Cardiac muscle cell (in vitro differentiated cells and primary cell): ENCODE data around the gene RUVBL2. TPM values are rescaled to one million over a fixed set of nuclear protein-coding genes. Genes with fewer than 3 reads are reported as not detected.

Experiments used
- DNase-seq, 2 donors: peaks; one replicate each; pipeline versions ENCODE4 v3.0.0 to v3.0.0-alpha.2; 2010 to 2017; ENCODE audit warnings: low read depth in 1 of 2, low spot score in 1 of 2
- H3K27ac ChIP-seq: fragments of 200-600 bp; sonication (generic); 2 replicates; pipeline ENCODE4 v1.5.1; 2016
- H3K27me3 ChIP-seq: fragments of 200-600 bp; sonication (generic); 2 replicates; pipeline ENCODE4 v1.6.0; 2016; ENCODE audit warnings: control low read depth
- H3K36me3 ChIP-seq: fragments of 200-600 bp; sonication (generic); 2 replicates; pipeline ENCODE4 v1.5.1; 2016; ENCODE audit warnings: control low read depth
- H3K4me1 ChIP-seq: fragments of 200-600 bp; sonication (generic); 2 replicates; pipeline ENCODE4 v1.8.1; 2017; ENCODE audit warnings: low read depth, mild to moderate bottlenecking, mixed run types
- H3K4me3 ChIP-seq: fragments of 200-600 bp; sonication (generic); 2 replicates; pipeline ENCODE4 v1.5.1; 2016; ENCODE audit warnings: mild to moderate bottlenecking
- H3K9me3 ChIP-seq: fragments of 200-600 bp; sonication (generic); 2 replicates; pipeline ENCODE4 v1.5.1; 2017; ENCODE audit warnings: low read depth, mild to moderate bottlenecking, control low read depth
- CTCF ChIP-seq: IDR thresholded peaks from 2 replicates; pipeline ENCODE4 v1.5.1; 2012; ENCODE audit warnings: low read depth, mild to moderate bottlenecking, low read length
- polyA plus RNA-seq: library from polyadenylated mRNA; unstranded; fragments of >200 nt; fragmentation: Nextera tagmentation; extraction: Ambion mirVana; gene quantifications from 2 replicates; pipeline ENCODE4 v1.2.1, GENCODE V29; 2016
- total RNA-seq: library from RNA; depleted of rRNA; stranded (reverse); fragments of >200 nt; gene quantifications from 2 replicates; pipeline ENCODE4 v1.2.3, GENCODE V29; 2016

RUVBL2 gene
- total and polyA plus RNA-seq, 2 experiments from 2014 or later: 128 to 294 TPM

- peaks cover 32% of the 10 kb centered on the region for H3K4me1 ChIP-seq
- H3K27ac ChIP-seq: no peak overlapping the region
- no peak for TF ChIP-seq CTCF
- H3K4me3 ChIP-seq: no peak overlapping the region
- no peaks in the 10 kb centered on the region for H3K9me3 ChIP-seq
- DNase-seq: no peak
- no peaks in the 10 kb centered on the region for H3K36me3 ChIP-seq
- no peaks in the 10 kb centered on the region for H3K27me3 ChIP-seq
These were observed 67.3 kb downstream of the RUVBL2 start for GRCh38 chr19:49061000-49061399.

- no peak overlapping the region for H3K4me3 ChIP-seq
- no peak overlapping the region for H3K27ac ChIP-seq
- no peaks in the 10 kb centered on the region for H3K36me3 ChIP-seq
- H3K9me3 ChIP-seq: no peaks in the 10 kb centered on the region
- no peak for DNase-seq
- no peak for TF ChIP-seq CTCF
- H3K27me3 ChIP-seq: no peaks in the 10 kb centered on the region
- peaks cover 36% of the 10 kb centered on the region for H3K4me1 ChIP-seq
These were observed 67.8 kb downstream of the RUVBL2 start for GRCh38 chr19:49061445-49061844.

GRCh38 chr19:49064029-49064629 lies 70.4 kb downstream of the RUVBL2 start:
- Histone ChIP-seq H3K9me3 (no peaks in the 10 kb centered on the region), H3K36me3 (no peaks in the 10 kb centered on the region), H3K27ac (peak overlapping the region; percentile 93), H3K4me1 (peaks cover 45% of the 10 kb centered on the region), H3K4me3 (peak overlapping the region; percentile 43), H3K27me3 (no peaks in the 10 kb centered on the region)
- no peak for TF ChIP-seq CTCF
- peak in 1 of 2 donors; percentile 18 for DNase-seq

GRCh38 chr19:49064768-49065611 lies 71.3 kb downstream of the RUVBL2 start, which contains the start of gene NTF4:
NTF4 (minus strand) TSS chr19:49064818; CDS start chr19:49061997, 2,821 bp downstream.
- Histone ChIP-seq H3K27ac (peak within 1 kb of the TSS; percentile 93), H3K9me3 (no peaks in the 10 kb centered on the region), H3K4me1 (peaks cover 45% of the 10 kb centered on the region), H3K27me3 (no peaks in the 10 kb centered on the region), H3K36me3 (no peaks in the 10 kb centered on the region), H3K4me3 (peak within 1 kb of the TSS; percentile 43)
- no peak for TF ChIP-seq CTCF
- DNase-seq: peak; percentile 50 to 88

Other genes with a start within 250 kb of the RUVBL2 start
- not detected in 2 replicates for gene IZUMO1, start 247.0 kb upstream of the RUVBL2 start, total RNA-seq
- 0.94 TPM in 1 of 2 replicates, not detected in the other for gene IZUMO1, start 247.0 kb upstream of the RUVBL2 start, polyA plus RNA-seq
- 0.14 and 0.21 TPM in 2 replicates for gene FUT1, start 241.2 kb upstream of the RUVBL2 start, total RNA-seq
- not detected in 2 replicates for gene FUT1, start 241.2 kb upstream of the RUVBL2 start, polyA plus RNA-seq
- not detected in 2 replicates for gene FGF21, start 238.4 kb upstream of the RUVBL2 start, total RNA-seq
- not detected in 2 replicates for gene FGF21, start 238.4 kb upstream of the RUVBL2 start, polyA plus RNA-seq
- 127 and 144 TPM in 2 replicates for gene BCAT2, start 182.9 kb upstream of the RUVBL2 start, total RNA-seq
- 154 and 157 TPM in 2 replicates for gene BCAT2, start 182.9 kb upstream of the RUVBL2 start, polyA plus RNA-seq
- 27.5 and 43.1 TPM in 2 replicates for gene HSD17B14, start 157.4 kb upstream of the RUVBL2 start, total RNA-seq
- gene HSD17B14, start 157.4 kb upstream of the RUVBL2 start, polyA plus RNA-seq: 31.7 and 35.1 TPM in 2 replicates
- 22.5 and 27.1 TPM in 2 replicates for gene PLEKHA4, start 125.3 kb upstream of the RUVBL2 start, total RNA-seq
- 29.4 and 37.1 TPM in 2 replicates for gene PLEKHA4, start 125.3 kb upstream of the RUVBL2 start, polyA plus RNA-seq
- 54.1 and 85.1 TPM in 2 replicates for gene PPP1R15A, start 121.5 kb upstream of the RUVBL2 start, total RNA-seq
- gene PPP1R15A, start 121.5 kb upstream of the RUVBL2 start, polyA plus RNA-seq: 87.6 and 95.7 TPM in 2 replicates
- gene TULP2, start 95.1 kb upstream of the RUVBL2 start, total RNA-seq: 0.25 and 2.0 TPM in 2 replicates
- gene TULP2, start 95.1 kb upstream of the RUVBL2 start, polyA plus RNA-seq: 0.26 and 1.0 TPM in 2 replicates
- 274 and 337 TPM in 2 replicates for gene NUCB1, start 93.6 kb upstream of the RUVBL2 start, total RNA-seq
- 230 and 290 TPM in 2 replicates for gene NUCB1, start 93.6 kb upstream of the RUVBL2 start, polyA plus RNA-seq
- 2.2 and 4.8 TPM in 2 replicates for gene DHDH, start 60.2 kb upstream of the RUVBL2 start, total RNA-seq
- 7.0 and 10.2 TPM in 2 replicates for gene DHDH, start 60.2 kb upstream of the RUVBL2 start, polyA plus RNA-seq
- 64.2 and 126 TPM in 2 replicates for gene BAX, start 39.0 kb upstream of the RUVBL2 start, total RNA-seq
- 68.7 and 95.2 TPM in 2 replicates for gene BAX, start 39.0 kb upstream of the RUVBL2 start, polyA plus RNA-seq
- gene FTL, start 28.6 kb upstream of the RUVBL2 start, total RNA-seq: 760 and 891 TPM in 2 replicates
- gene FTL, start 28.6 kb upstream of the RUVBL2 start, polyA plus RNA-seq: 1,227 and 1,335 TPM in 2 replicates
- gene GYS1, start 578 bp upstream of the RUVBL2 start, total RNA-seq: 155 and 165 TPM in 2 replicates
- 175 and 195 TPM in 2 replicates for gene GYS1, start 578 bp upstream of the RUVBL2 start, polyA plus RNA-seq
- gene LHB, start 23.2 kb downstream of the RUVBL2 start, total RNA-seq: 1.8 TPM in 1 of 2 replicates, not detected in the other
- gene LHB, start 23.2 kb downstream of the RUVBL2 start, polyA plus RNA-seq: 2.7 TPM in 1 of 2 replicates, not detected in the other
- not detected in 2 replicates for gene CGB3, start 30.4 kb downstream of the RUVBL2 start, total RNA-seq
- gene CGB3, start 30.4 kb downstream of the RUVBL2 start, polyA plus RNA-seq: 0.26 TPM in 1 of 2 replicates, not detected in the other
- not detected in 2 replicates for gene CGB2, start 38.0 kb downstream of the RUVBL2 start, total RNA-seq
- gene CGB2, start 38.0 kb downstream of the RUVBL2 start, polyA plus RNA-seq: 1.5 TPM in 1 of 2 replicates, not detected in the other
- not detected in 2 replicates for gene CGB1, start 43.0 kb downstream of the RUVBL2 start, total RNA-seq
- gene CGB1, start 43.0 kb downstream of the RUVBL2 start, polyA plus RNA-seq: not detected in 2 replicates
- not detected in 2 replicates for gene CGB5, start 50.0 kb downstream of the RUVBL2 start, total RNA-seq
- not detected in 2 replicates for gene CGB5, start 50.0 kb downstream of the RUVBL2 start, polyA plus RNA-seq
- gene CGB8, start 55.2 kb downstream of the RUVBL2 start, total RNA-seq: not detected in 2 replicates
- not detected in 2 replicates for gene CGB8, start 55.2 kb downstream of the RUVBL2 start, polyA plus RNA-seq
- gene CGB7, start 63.9 kb downstream of the RUVBL2 start, total RNA-seq: 3.9 and 8.3 TPM in 2 replicates
- gene CGB7, start 63.9 kb downstream of the RUVBL2 start, polyA plus RNA-seq: 6.5 and 11.5 TPM in 2 replicates
- gene NTF4, start 70.9 kb downstream of the RUVBL2 start, total RNA-seq: 11.8 TPM in 2 replicates
- gene NTF4, start 70.9 kb downstream of the RUVBL2 start, polyA plus RNA-seq: 17.0 and 31.7 TPM in 2 replicates
- gene KCNA7, start 78.8 kb downstream of the RUVBL2 start, total RNA-seq: 1.1 and 2.3 TPM in 2 replicates
- 1.3 and 1.6 TPM in 2 replicates for gene KCNA7, start 78.8 kb downstream of the RUVBL2 start, polyA plus RNA-seq
- gene SNRNP70, start 91.6 kb downstream of the RUVBL2 start, total RNA-seq: 396 and 598 TPM in 2 replicates
- 470 and 492 TPM in 2 replicates for gene SNRNP70, start 91.6 kb downstream of the RUVBL2 start, polyA plus RNA-seq
- 20.0 and 24.5 TPM in 2 replicates for gene LIN7B, start 120.5 kb downstream of the RUVBL2 start, total RNA-seq
- 34.6 and 37.8 TPM in 2 replicates for gene LIN7B, start 120.5 kb downstream of the RUVBL2 start, polyA plus RNA-seq
- 2.1 and 12.5 TPM in 2 replicates for gene C19orf73, start 125.3 kb downstream of the RUVBL2 start, total RNA-seq
- gene C19orf73, start 125.3 kb downstream of the RUVBL2 start, polyA plus RNA-seq: 3.7 and 9.6 TPM in 2 replicates
- 27.3 and 30.4 TPM in 2 replicates for gene PPFIA3, start 125.7 kb downstream of the RUVBL2 start, total RNA-seq
- 29.3 and 32.5 TPM in 2 replicates for gene PPFIA3, start 125.7 kb downstream of the RUVBL2 start, polyA plus RNA-seq
- gene HRC, start 161.5 kb downstream of the RUVBL2 start, total RNA-seq: 255 and 389 TPM in 2 replicates
- gene HRC, start 161.5 kb downstream of the RUVBL2 start, polyA plus RNA-seq: 184 and 255 TPM in 2 replicates
- 51.3 and 106 TPM in 2 replicates for gene TRPM4, start 163.9 kb downstream of the RUVBL2 start, total RNA-seq
- gene TRPM4, start 163.9 kb downstream of the RUVBL2 start, polyA plus RNA-seq: 74.2 and 119 TPM in 2 replicates